ENCODE data around the gene BRD7. TPM values are rescaled to one million over a fixed set of nuclear protein-coding genes. Genes with fewer than 3 reads are reported as not detected.

BRD7 gene
- total and polyA plus RNA-seq, 2 of the 13 experiments (the other 11 are each of a cell fraction or from before 2014, with no cell fraction given), result 82.3 to 149 TPM

- no peak for TF ChIP-seq PAXIP1 (CRISPR knock-in tag; conservative IDR thresholded peaks at IDR 0.05)
- no peak for TF ChIP-seq STAT6 (CRISPR knock-in tag; IDR thresholded peaks at IDR 0.05; ENCODE audit: borderline replicate concordance)
- no peak for TF ChIP-seq NCOA1 (CRISPR knock-in tag; IDR thresholded peaks at IDR 0.05)
- TF ChIP-seq REPIN1 (CRISPR knock-in tag; IDR thresholded peaks at IDR 0.05; ENCODE audit: borderline replicate concordance, low read depth), result no peak
- no peak for TF ChIP-seq ZUFSP (CRISPR knock-in tag; IDR thresholded peaks at IDR 0.05; ENCODE audit: borderline replicate concordance)
- no peak for TF ChIP-seq ZNF282 (IDR thresholded peaks at IDR 0.05; ENCODE audit: partially characterized antibody)
- TF ChIP-seq SIX1 (CRISPR knock-in tag; IDR thresholded peaks at IDR 0.05; ENCODE audit: borderline replicate concordance), result no peak
- no peak for TF ChIP-seq TFAP4 (IDR thresholded peaks at IDR 0.05; ENCODE audit: borderline replicate concordance, low read depth)
- no peak for TF ChIP-seq HHEX (CRISPR knock-in tag; IDR thresholded peaks at IDR 0.05)
- no peak for TF ChIP-seq RBAK (CRISPR knock-in tag; IDR thresholded peaks at IDR 0.05)
- no peak for TF ChIP-seq ZBTB33 (CRISPR knock-in tag; IDR thresholded peaks at IDR 0.05)
- no peak for TF ChIP-seq MBD4 (IDR thresholded peaks at IDR 0.05; ENCODE audit: borderline replicate concordance, low read length)
Observed at GRCh38 chr16:50384500-50385135, 15.8 kb upstream of the BRD7 start (continued).

Measured in HepG2 (cell line).